HL-60 (cell line): ENCODE data around the gene SCAF8.

ENCODE experiments used
- DNase-seq, 2 experiments: peaks; one replicate each; pipeline ENCODE4 v3.0.0-alpha.2; 2010 to 2020; ENCODE audit warnings: low read depth in 1 of 2, low spot score in 1 of 2
- H3K27ac ChIP-seq: fragments of 250-450 bp; sonication (Bioruptor Pico); replicated peaks from 2 replicates; pipeline ENCODE4 v1.5.1; 2020; ENCODE audit warnings: mild to moderate bottlenecking, moderate library complexity
- H3K27me3 ChIP-seq: fragments of 250-450 bp; sonication (Bioruptor Pico); 2 replicates; pipeline ENCODE4 v1.5.1; 2021; ENCODE audit warnings: mild to moderate bottlenecking, moderate library complexity; ENCODE audit not compliant: insufficient read depth, poor library complexity, severe bottlenecking
- H3K4me3 ChIP-seq: replicated peaks from 2 replicates; pipeline ENCODE4 v1.5.1; 2011; ENCODE audit warnings: mild to moderate bottlenecking, control low read depth, low read length; ENCODE audit not compliant: insufficient read depth
- CTCF ChIP-seq: IDR thresholded peaks from one replicate; pipeline ENCODE4 v1.5.1; 2011; ENCODE audit warnings: low read length, control low read depth, inconsistent platforms; ENCODE audit not compliant: insufficient read depth
- GABPA ChIP-seq: IDR thresholded peaks from 2 replicates; pipeline ENCODE4 v1.6.1; 2012; ENCODE audit warnings: low read depth
- POLR2AphosphoS5 ChIP-seq: IDR thresholded peaks from 2 replicates; pipeline ENCODE4 v1.6.1; 2012; ENCODE audit warnings: low read depth
- REST ChIP-seq: IDR thresholded peaks from 2 replicates; pipeline ENCODE4 v1.6.1; 2012; ENCODE audit warnings: low read depth; ENCODE audit not compliant: insufficient replicate concordance
- SPI1 ChIP-seq: IDR thresholded peaks from 2 replicates; pipeline ENCODE4 v1.6.1; 2012; ENCODE audit warnings: low read depth, mild to moderate bottlenecking, borderline replicate concordance

SCAF8 gene

GRCh38 chr6:154815938-154816820 lies 83.0 kb downstream of the SCAF8 start:
- no peak for DNase-seq
- H3K4me3 ChIP-seq, result no peak overlapping the region
- TF ChIP-seq CTCF, result no peak
- TF ChIP-seq POLR2AphosphoS5, result no peak
- no peak for TF ChIP-seq SPI1
- no peak for TF ChIP-seq REST
- TF ChIP-seq GABPA, result no peak
- H3K27ac ChIP-seq, result no peak overlapping the region
- no peaks in the 10 kb centered on the region for H3K27me3 ChIP-seq

- no peak overlapping the region for H3K27ac ChIP-seq
- H3K27me3 ChIP-seq, result no peaks in the 10 kb centered on the region
- no peak overlapping the region for H3K4me3 ChIP-seq
- TF ChIP-seq SPI1 (no peak), REST (no peak), CTCF (no peak), GABPA (no peak), POLR2AphosphoS5 (no peak)
- no peak for DNase-seq
These were observed 87.9 kb downstream of the SCAF8 start for GRCh38 chr6:154821099-154821498.

GRCh38 chr6:154821638-154822037 lies 88.4 kb downstream of the SCAF8 start:
- no peak overlapping the region for H3K27ac ChIP-seq
- no peak overlapping the region for H3K4me3 ChIP-seq
- no peak for DNase-seq
- no peaks in the 10 kb centered on the region for H3K27me3 ChIP-seq
- TF ChIP-seq POLR2AphosphoS5, result no peak
- TF ChIP-seq REST, result no peak
- no peak for TF ChIP-seq GABPA
- no peak for TF ChIP-seq SPI1
- TF ChIP-seq CTCF, result no peak
